ENCODE results near the gene NCKAP5L.

NCKAP5L gene

GRCh38 chr12:49798248-49798647 is 30.0 kb downstream of the NCKAP5L start:
- H3K4me3 ChIP-seq (ENCODE audit: low read depth, low read length) = no peak overlapping the region
- TF ChIP-seq MYC (IDR thresholded peaks at IDR 0.05; ENCODE audit: low read depth, low read length) (no peak), POLR2A (IDR thresholded peaks at IDR 0.05; ENCODE audit: extremely low read depth, insufficient read length) (no peak), MAX (IDR thresholded peaks at IDR 0.05; ENCODE audit: low read depth, low read length) (no peak), CTCF (IDR thresholded peaks at IDR 0.05; ENCODE audit: low read depth, low read length) (no peak)
- DNase-seq (ENCODE audit: low read depth) = no peak

GRCh38 chr12:49797449-49797776 is 30.8 kb downstream of the NCKAP5L start:
- DNase-seq (ENCODE audit: low read depth) = no peak
- TF ChIP-seq MAX (IDR thresholded peaks at IDR 0.05; ENCODE audit: low read depth, low read length) = no peak
- no peak for TF ChIP-seq CTCF (IDR thresholded peaks at IDR 0.05; ENCODE audit: low read depth, low read length)
- TF ChIP-seq POLR2A (IDR thresholded peaks at IDR 0.05; ENCODE audit: extremely low read depth, insufficient read length) = no peak
- TF ChIP-seq MYC (IDR thresholded peaks at IDR 0.05; ENCODE audit: low read depth, low read length) = no peak
- no peak overlapping the region for H3K4me3 ChIP-seq (ENCODE audit: low read depth, low read length)

GRCh38 chr12:49796606-49797448 is 31.4 kb downstream of the NCKAP5L start:
- TF ChIP-seq MAX (IDR thresholded peaks at IDR 0.05; ENCODE audit: low read depth, low read length) = no peak
- no peak for TF ChIP-seq MYC (IDR thresholded peaks at IDR 0.05; ENCODE audit: low read depth, low read length)
- no peak for TF ChIP-seq POLR2A (IDR thresholded peaks at IDR 0.05; ENCODE audit: extremely low read depth, insufficient read length)
- TF ChIP-seq CTCF (IDR thresholded peaks at IDR 0.05; ENCODE audit: low read depth, low read length) = no peak
- no peak for DNase-seq (ENCODE audit: low read depth)

GRCh38 chr12:49796155-49796554 is 32.1 kb downstream of the NCKAP5L start:
- no peak for DNase-seq (ENCODE audit: low read depth)
- no peak overlapping the region for H3K4me3 ChIP-seq (ENCODE audit: low read depth, low read length)
- TF ChIP-seq POLR2A (IDR thresholded peaks at IDR 0.05; ENCODE audit: extremely low read depth, insufficient read length) = no peak
- TF ChIP-seq MAX (IDR thresholded peaks at IDR 0.05; ENCODE audit: low read depth, low read length) = no peak
- no peak for TF ChIP-seq CTCF (IDR thresholded peaks at IDR 0.05; ENCODE audit: low read depth, low read length)
- TF ChIP-seq MYC (IDR thresholded peaks at IDR 0.05; ENCODE audit: low read depth, low read length) = no peak

More at GRCh38 chr12:49796606-49797448, 31.4 kb downstream of the NCKAP5L start:
- no peak overlapping the region for H3K4me3 ChIP-seq (ENCODE audit: low read depth, low read length)

- no peak overlapping the region for H3K4me3 ChIP-seq (ENCODE audit: low read depth, low read length)
- no peak for DNase-seq (ENCODE audit: low read depth)
- TF ChIP-seq MAX (IDR thresholded peaks at IDR 0.05; ENCODE audit: low read depth, low read length) (no peak), POLR2A (IDR thresholded peaks at IDR 0.05; ENCODE audit: extremely low read depth, insufficient read length) (no peak), MYC (IDR thresholded peaks at IDR 0.05; ENCODE audit: low read depth, low read length) (no peak), CTCF (IDR thresholded peaks at IDR 0.05; ENCODE audit: low read depth, low read length) (no peak)
Measured at GRCh38 chr12:49795654-49796105, 32.5 kb downstream of the NCKAP5L start.

Measured in NB4 (cell line).